Right cardiac atrium (tissue), 5 donors: Measurements from ENCODE around the gene FAM43A. TPM values are rescaled to one million over a fixed set of nuclear protein-coding genes. Genes with fewer than 3 reads are reported as not detected.

Source experiments
- ATAC-seq, 2 donors: fragments of 200-7000 bp; cut with Tn5 transposase; one replicate each; pipeline versions ENCODE4 v1.8.0 to v1.9.1; 2020; ENCODE audit warnings: moderate library complexity in 2 of 2, mild to moderate bottlenecking in 1 of 2
- DNase-seq, 3 donors: peaks; one replicate each; pipeline ENCODE4 v3.0.0-alpha.2; 2020
- H3K27ac ChIP-seq: one replicate; pipeline ENCODE4 v1.5.1; 2013; ENCODE audit warnings: mild to moderate bottlenecking, low read length, control low read depth, moderate library complexity
- H3K27me3 ChIP-seq: one replicate; pipeline ENCODE4 v1.6.1; 2013; ENCODE audit not compliant: control insufficient read depth, insufficient read depth
- H3K4me1 ChIP-seq: one replicate; pipeline ENCODE4 v1.6.1; 2013; ENCODE audit warnings: low read length; ENCODE audit not compliant: control insufficient read depth, insufficient read depth
- H3K4me3 ChIP-seq: one replicate; pipeline ENCODE4 v1.5.1; 2013; ENCODE audit warnings: low read length, control low read depth
- H3K9me3 ChIP-seq: one replicate; pipeline ENCODE4 v1.6.1; 2013; ENCODE audit warnings: low read length; ENCODE audit not compliant: control insufficient read depth
- WGBS: extraction: QIAGEN DNeasy Blood & Tissue Kit; methylation state at CpG from one replicate; pipeline ENCODE4 v1.1.7; 2013; 5-methylcytosine and 5-hydroxymethylcytosine counted together
- intact Hi-C, 4 donors: fragments of 100-400 bp; cut with DNase I; formaldehyde crosslinking; loops; one replicate each; pipeline versions ENCODE4 v1.11.0 to v1.14.0; 2022 to 2023
- polyA plus RNA-seq: library from polyadenylated mRNA; stranded (reverse); fragments of 200-250 nt; gene quantifications from one replicate; pipeline ENCODE4 v1.2.3, GENCODE V29; 2013
- total RNA-seq, 4 donors: library from RNA; stranded (reverse); fragmentation: NEBNext Ultra II Directional; extraction: Animal tissue kit (Norgen Biotek cat#: 25700); gene quantifications; one replicate each; pipeline ENCODE4 v1.2.1, GENCODE V29; 2021
- donor health status: healthy with polysubstance abuse.
- donor health status: DM: no; HTN: yes; CAD: no.
- donor health status: DM: no; HTN: no; CAD: no.
- donor health status: DM: no; HTN: yes; CAD: no; lungs with severe emphysema.
- donor health status: DM: yes; HTN: yes; CAD: no.

Gene FAM43A
- total and polyA plus RNA-seq, 5 donors, result 4.5 to 8.8 (median 7.1) TPM

GRCh38 chr3:194688200-194688740, 2.6 kb downstream of the FAM43A start:
- Histone ChIP-seq H3K27me3 (no peaks in the 10 kb centered on the region), H3K4me1 (no peaks in the 10 kb centered on the region), H3K4me3 (peak overlapping the region; percentile 73), H3K27ac (peak overlapping the region; percentile 49), H3K9me3 (no peaks in the 10 kb centered on the region)
- intact Hi-C loops, result loop anchor here in 3 of 4 donors (5.0 to 10.0 kb wide), 5 partner anchors 87 to 574 kb away; no protein-coding TSS in a partner anchor
- ATAC-seq (peak; percentile 15 to 29), DNase-seq (peak; percentile 37 to 77 (median 74))
- WGBS, result 31% methylated on average over 16 of the region's 16 CpGs

DNA sequence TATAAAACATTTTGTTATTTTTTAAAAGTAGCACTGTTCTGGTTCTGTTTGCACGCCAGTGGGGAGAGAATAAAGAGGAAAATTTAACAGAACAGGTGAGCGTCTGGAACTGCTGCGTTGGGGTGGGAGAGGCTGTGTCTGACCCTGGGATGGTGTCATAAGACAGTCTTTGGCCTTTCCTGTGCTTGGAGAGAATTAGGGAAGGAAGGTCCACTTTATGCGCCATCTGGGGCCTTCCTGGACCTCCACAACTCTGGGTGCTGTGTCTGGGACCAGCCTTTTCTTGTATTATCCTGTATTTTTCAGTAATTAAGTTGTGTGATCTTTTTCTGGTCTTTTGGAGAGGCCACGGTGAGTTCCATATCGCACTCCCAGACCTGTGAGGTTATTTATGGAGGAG, 3.3 kb downstream of the FAM43A start:
- no peaks in the 10 kb centered on the region for H3K4me1 ChIP-seq
- intact Hi-C loops, result loop anchor here in 3 of 4 donors (5.0 to 10.0 kb wide), 5 partner anchors 86 to 573 kb away; no protein-coding TSS in a partner anchor
- ATAC-seq (no peak), DNase-seq (no peak)
- H3K27me3 ChIP-seq, result no peaks in the 10 kb centered on the region
- 63% methylated on average over 6 of the region's 6 CpGs for WGBS
- H3K27ac ChIP-seq, result peak overlapping the region; percentile 25
- H3K4me3 ChIP-seq, result no peak overlapping the region
- no peaks in the 10 kb centered on the region for H3K9me3 ChIP-seq

DNA sequence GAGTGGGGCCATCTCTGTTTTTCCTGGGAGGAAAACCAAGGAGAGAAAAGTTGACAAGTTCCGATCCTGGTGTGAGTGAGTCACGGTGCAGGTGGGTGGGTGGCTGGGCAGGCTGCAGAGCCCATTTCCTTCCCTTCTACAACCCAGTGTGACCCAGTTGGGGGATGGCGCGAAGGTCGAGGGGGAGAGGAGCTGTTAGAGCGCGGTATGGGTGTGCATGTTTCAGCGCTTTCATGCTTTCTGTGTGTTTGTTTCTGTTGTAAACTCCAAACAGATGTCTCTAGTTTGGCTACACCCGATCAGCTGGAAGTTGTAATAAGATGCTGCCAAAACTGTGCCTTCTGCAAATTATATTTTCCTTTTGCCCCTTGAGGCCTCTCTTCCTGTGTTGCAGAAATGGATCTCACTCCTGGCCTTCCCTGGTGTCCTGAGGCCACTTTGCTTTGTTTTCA, 3.8 kb downstream of the FAM43A start:
- Histone ChIP-seq H3K27ac (no peak overlapping the region), H3K27me3 (no peaks in the 10 kb centered on the region), H3K4me3 (no peak overlapping the region), H3K4me1 (no peaks in the 10 kb centered on the region), H3K9me3 (no peaks in the 10 kb centered on the region)
- intact Hi-C loops, result loop anchor here in 3 of 4 donors (5.0 to 10.0 kb wide), 5 partner anchors 85 to 573 kb away; no protein-coding TSS in a partner anchor
- DNase-seq (no peak), ATAC-seq (no peak)
- WGBS, result 46% methylated on average over 9 of the region's 9 CpGs

DNA sequence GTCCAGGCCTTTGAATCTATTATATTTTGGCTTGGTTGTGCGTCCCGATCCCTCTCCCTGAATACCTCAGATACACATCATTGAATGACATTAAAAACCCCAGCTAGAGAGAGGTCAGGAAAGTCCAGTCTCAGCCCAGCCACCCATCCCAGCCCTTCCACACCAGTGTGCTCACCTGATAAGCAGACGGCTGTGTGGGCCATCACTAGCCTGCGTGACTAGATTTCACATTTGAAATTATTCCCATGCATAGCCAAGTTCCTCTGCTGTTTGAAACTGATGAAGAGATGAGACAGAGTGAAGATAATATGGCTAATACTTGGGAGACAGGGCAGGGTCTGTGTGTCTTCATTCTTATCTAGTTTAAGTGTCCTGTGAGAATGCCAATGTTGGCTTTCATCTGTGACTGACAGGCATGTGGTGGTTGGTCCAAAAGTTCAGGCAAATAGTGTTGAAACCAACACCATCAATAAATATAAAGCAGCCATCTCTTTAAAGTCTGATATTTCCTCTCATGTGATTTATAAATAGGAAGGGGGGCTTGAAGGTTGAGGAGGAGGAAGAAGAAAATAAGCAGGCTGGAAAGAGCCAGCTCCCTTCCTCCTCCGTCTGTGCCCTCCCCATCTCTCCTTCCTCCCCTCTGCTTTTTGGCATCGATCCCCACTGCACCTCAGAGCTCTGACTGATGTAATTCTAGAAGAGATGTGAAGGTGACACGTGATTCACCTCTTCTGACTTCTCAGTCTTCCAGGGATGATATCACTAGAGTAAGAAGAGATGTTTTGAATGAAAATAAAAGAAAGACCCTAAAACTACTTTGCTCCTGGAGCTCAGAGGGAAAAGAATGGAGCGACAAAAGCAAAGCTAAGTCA, 5.1 kb downstream of the FAM43A start:
- no peaks in the 10 kb centered on the region for H3K4me1 ChIP-seq
- H3K27me3 ChIP-seq, result no peaks in the 10 kb centered on the region
- DNase-seq, result no peak
- 47% methylated on average over 8 of the region's 8 CpGs for WGBS
- intact Hi-C loops, result no loop called here
- H3K27ac ChIP-seq, result no peak overlapping the region
- ATAC-seq, result no peak
- H3K9me3 ChIP-seq, result no peaks in the 10 kb centered on the region
- no peak overlapping the region for H3K4me3 ChIP-seq

- Histone ChIP-seq H3K9me3 (no peaks in the 10 kb centered on the region), H3K27ac (no peak overlapping the region), H3K4me3 (no peak overlapping the region), H3K4me1 (no peaks in the 10 kb centered on the region), H3K27me3 (no peaks in the 10 kb centered on the region)
- intact Hi-C loops, result no loop called here
- 60% methylated on average over 15 of the region's 15 CpGs for WGBS
- DNase-seq, result no peak
- no peak for ATAC-seq
These were observed 6.0 kb downstream of the FAM43A start for GRCh38 chr3:194691481-194692283.

DNA sequence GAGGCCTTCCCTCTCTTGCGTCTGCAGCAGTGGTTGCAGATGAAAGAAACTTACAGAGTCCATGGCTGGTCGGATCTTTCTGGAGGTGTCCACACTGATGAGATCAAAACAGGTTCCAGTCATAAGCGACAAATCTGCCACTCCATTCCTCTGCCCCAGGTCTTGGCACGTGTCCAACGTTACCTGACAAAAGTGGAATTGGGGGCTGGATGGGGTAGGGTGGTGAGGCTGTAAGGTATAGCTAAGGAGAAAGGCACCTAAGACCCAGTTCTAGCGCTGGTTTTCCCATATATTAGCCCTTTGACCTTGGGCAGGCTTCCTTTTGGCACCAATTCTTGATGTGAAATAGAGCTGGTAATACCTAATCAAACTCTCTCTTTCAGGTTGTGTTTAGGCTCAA, 11.0 kb downstream of the FAM43A start:
- 91% methylated on average over 6 of the region's 6 CpGs for WGBS
- H3K27ac ChIP-seq, result no peak overlapping the region
- DNase-seq (no peak), ATAC-seq (no peak)
- no peaks in the 10 kb centered on the region for H3K9me3 ChIP-seq
- no peaks in the 10 kb centered on the region for H3K27me3 ChIP-seq
- H3K4me3 ChIP-seq, result no peak overlapping the region
- intact Hi-C loops, result no loop called here
- no peaks in the 10 kb centered on the region for H3K4me1 ChIP-seq

- WGBS, result 96% methylated on average over 9 of the region's 9 CpGs
These were observed 16.9 kb downstream of the FAM43A start for GRCh38 chr3:194702545-194702944.

DNA sequence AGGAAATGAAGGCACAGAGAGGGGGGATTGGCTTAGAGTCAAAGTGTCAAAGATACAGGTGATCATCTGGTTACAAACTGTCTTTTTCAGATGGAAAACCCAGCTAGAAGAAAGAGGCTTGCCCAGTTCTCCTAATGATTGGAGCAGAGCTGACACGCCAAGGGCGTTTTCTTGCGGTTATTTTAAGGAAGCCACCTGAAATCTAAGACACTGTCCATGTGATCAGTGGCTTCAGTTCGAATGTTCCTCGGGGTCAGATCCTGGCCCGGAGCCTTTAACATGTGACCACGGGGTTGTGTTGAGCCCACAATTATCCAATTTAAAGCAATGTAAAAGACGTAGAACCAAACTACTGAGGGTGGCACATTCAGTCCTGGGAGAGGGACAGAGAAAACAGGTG, 19.5 kb downstream of the FAM43A start:
- no peak overlapping the region for H3K4me3 ChIP-seq
- H3K27ac ChIP-seq, result no peak overlapping the region
- intact Hi-C loops, result no loop called here
- DNase-seq (no peak), ATAC-seq (no peak)
- 92% methylated on average over 8 of the region's 8 CpGs for WGBS
- H3K4me1 ChIP-seq, result no peaks in the 10 kb centered on the region
- no peaks in the 10 kb centered on the region for H3K27me3 ChIP-seq
- H3K9me3 ChIP-seq, result no peaks in the 10 kb centered on the region

More at GRCh38 chr3:194702545-194702944, 16.9 kb downstream of the FAM43A start:
- Histone ChIP-seq H3K4me3 (no peak overlapping the region), H3K9me3 (no peaks in the 10 kb centered on the region), H3K4me1 (no peaks in the 10 kb centered on the region), H3K27ac (no peak overlapping the region), H3K27me3 (no peaks in the 10 kb centered on the region)
- intact Hi-C loops, result no loop called here
- ATAC-seq (no peak), DNase-seq (no peak)

DNA sequence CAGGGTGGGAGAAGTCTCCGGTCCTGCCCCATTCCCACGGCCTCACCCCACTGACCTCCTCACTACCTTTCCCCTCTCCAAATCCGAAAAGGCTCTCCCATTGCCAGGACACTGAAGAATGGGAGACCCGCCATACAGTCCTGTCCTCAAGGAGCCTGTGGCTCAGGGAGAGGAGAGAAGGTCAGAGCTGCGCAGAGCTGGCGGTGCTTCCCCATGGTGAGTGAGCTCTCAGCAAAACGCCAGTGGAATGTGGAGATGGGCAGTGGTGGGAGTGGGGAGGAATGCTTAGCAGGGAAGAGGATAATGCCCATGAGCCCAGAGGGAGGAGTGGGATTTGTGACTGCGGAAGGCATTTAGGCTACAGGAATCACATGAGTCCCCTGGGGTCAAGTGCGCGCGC, 20.1 kb downstream of the FAM43A start:
- intact Hi-C loops, result no loop called here
- Histone ChIP-seq H3K4me3 (no peak overlapping the region), H3K27ac (no peak overlapping the region), H3K9me3 (no peaks in the 10 kb centered on the region), H3K4me1 (no peaks in the 10 kb centered on the region), H3K27me3 (no peaks in the 10 kb centered on the region)
- ATAC-seq (peak; percentile 16), DNase-seq (no peak)
- 70% methylated on average over 11 of the region's 11 CpGs for WGBS

DNA sequence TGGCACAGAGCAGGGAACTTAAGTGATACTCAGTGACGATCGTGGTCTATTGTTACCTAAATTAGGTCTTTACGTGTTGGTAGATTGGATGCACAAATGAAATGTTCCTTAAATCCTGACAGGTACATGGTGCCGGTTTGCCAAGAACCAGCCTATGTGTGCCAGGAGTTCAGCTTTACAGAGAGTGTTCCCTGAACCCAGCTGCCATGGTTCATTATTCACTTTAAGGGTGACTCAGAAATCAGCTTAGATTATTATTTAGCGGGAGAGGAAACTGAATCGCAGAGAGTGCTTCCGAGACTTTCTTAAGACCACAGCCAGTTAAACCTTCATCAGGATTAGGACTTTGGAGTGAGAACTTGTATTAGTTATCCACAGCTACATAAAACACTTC, 21.5 kb downstream of the FAM43A start:
- Histone ChIP-seq H3K4me1 (no peaks in the 10 kb centered on the region), H3K9me3 (no peaks in the 10 kb centered on the region), H3K27ac (no peak overlapping the region), H3K27me3 (no peaks in the 10 kb centered on the region), H3K4me3 (no peak overlapping the region)
- ATAC-seq, result no peak
- intact Hi-C loops, result no loop called here
- WGBS, result 90% methylated on average over 7 of the region's 7 CpGs
- DNase-seq, result no peak

DNA sequence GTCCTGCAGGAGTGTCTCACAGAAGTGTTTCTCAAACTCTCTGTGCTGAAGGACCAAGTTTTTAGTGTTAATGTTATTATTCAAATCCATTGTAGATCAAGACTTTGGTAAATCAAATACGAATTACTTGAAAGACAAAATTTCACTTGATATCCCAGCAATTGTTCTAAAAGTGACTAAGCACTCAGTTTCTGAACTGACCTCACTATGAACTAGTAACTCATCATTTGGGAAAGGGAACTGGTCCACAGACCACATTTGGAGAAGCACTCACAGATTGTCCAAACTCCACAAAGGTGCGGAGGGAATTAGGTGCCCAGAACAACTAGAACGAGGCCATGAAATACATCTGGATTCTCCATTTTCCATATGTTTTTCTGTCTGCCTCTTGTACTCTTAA, 25.6 kb downstream of the FAM43A start:
- WGBS, result 88% methylated on average over 3 of the region's 3 CpGs
- ATAC-seq (no peak), DNase-seq (no peak)
- Histone ChIP-seq H3K27ac (no peak overlapping the region), H3K4me3 (no peak overlapping the region), H3K9me3 (no peaks in the 10 kb centered on the region), H3K4me1 (no peaks in the 10 kb centered on the region), H3K27me3 (no peaks in the 10 kb centered on the region)
- intact Hi-C loops, result no loop called here
